Measurements from ENCODE around the gene ATG101.

DNA sequence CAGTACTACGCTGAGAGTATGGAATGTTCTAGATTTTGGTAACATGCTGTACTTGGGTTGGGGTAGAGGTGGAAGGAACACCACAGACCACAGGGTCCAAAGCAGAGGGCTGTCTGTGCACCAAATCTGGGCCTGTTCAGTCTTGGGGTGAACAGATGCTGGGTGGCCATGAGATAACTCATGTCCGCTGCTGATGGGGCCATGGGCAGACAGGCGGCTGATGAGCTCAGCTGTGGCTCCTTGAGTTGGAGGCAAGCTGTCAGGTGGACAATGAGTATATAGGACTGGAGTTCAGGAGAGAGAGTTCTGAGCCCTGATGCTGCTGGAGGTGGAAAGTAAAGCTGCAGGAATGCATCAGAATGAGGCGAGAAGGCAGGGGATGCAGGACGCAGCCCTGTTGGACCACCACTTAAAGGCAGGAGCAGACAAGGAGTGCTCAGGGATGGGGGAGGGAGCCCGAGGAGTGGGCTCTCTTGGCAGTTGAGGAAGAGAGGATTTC, 16.0 kb downstream of the ATG101 start:
- no peak for TF ChIP-seq CTCF (conservative IDR thresholded peaks at IDR 0.05; ENCODE audit: low read length)
- no peak for TF ChIP-seq EZH2phosphoT487 (IDR thresholded peaks at IDR 0.05; ENCODE audit: borderline replicate concordance, low read depth, low read length)

Measured in OCI-LY7 (cell line).